Measurements from ENCODE around the gene HLTF.

DNA sequence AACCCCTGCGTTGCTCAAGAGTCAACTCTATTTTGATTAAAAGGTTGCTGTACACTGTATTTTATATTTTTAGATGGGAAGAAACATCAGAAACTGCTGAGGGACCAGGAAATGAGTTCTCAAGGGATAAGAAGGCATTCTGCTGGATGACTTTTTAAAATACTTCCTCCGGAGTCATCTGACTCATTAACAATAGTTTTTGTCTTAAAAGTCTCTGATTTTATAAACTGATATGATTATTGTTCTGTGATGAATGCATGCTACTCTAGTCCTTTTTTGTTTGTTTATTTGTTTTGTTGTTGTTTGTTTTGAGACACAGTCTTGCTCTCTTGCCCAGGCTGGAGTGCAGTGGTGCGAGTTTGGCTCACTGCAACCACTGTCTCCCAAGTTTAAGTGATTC is 18.2 kb upstream of the HLTF start:
- TF ChIP-seq POLR2AphosphoS5 (IDR thresholded peaks at IDR 0.05) (no peak), EP300 (IDR thresholded peaks at IDR 0.05) (no peak), POLR2A (IDR thresholded peaks at IDR 0.05) (no peak)
- TF ChIP-seq, protein P1, sequence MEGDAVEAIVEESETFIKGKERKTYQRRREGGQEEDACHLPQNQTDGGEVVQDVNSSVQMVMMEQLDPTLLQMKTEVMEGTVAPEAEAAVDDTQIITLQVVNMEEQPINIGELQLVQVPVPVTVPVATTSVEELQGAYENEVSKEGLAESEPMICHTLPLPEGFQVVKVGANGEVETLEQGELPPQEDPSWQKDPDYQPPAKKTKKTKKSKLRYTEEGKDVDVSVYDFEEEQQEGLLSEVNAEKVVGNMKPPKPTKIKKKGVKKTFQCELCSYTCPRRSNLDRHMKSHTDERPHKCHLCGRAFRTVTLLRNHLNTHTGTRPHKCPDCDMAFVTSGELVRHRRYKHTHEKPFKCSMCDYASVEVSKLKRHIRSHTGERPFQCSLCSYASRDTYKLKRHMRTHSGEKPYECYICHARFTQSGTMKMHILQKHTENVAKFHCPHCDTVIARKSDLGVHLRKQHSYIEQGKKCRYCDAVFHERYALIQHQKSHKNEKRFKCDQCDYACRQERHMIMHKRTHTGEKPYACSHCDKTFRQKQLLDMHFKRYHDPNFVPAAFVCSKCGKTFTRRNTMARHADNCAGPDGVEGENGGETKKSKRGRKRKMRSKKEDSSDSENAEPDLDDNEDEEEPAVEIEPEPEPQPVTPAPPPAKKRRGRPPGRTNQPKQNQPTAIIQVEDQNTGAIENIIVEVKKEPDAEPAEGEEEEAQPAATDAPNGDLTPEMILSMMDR (IDR thresholded peaks at IDR 0.05): no peak
